Tibial artery (tissue), 4 donors: Measurements from ENCODE around the gene GLP1R.
"Not testable (repeated sequence)": the region's sequence is repeated elsewhere in the genome, so short reads cannot be mapped to it uniquely, and the experiment has no call there.

Experiments used
- DNase-seq, 2 donors: peaks; one replicate each; pipeline ENCODE4 v3.0.0-alpha.2; 2019
- H3K27ac ChIP-seq, 2 donors: fragments of 200-600 bp; sonication (generic) in 1 of 2; 1 replicate in 1 of 2; 2 replicates in 1 of 2; pipeline ENCODE4 v1.5.1; 2018 to 2019; ENCODE audit warnings: mild to moderate bottlenecking in 1 of 2
- H3K27me3 ChIP-seq, 2 donors: fragments of 200-600 bp; sonication (generic) in 1 of 2; one replicate each; pipeline versions ENCODE4 v1.5.1 to v1.6.0; 2016 to 2019
- H3K36me3 ChIP-seq, 3 donors: fragments of 200-600 bp; sonication (generic) in 2 of 3; one replicate each; pipeline ENCODE4 v1.5.1; 2016 to 2019; ENCODE audit warnings: mild to moderate bottlenecking in 2 of 3
- H3K4me1 ChIP-seq, 4 donors: fragments of 200-600 bp; sonication (generic) in 2 of 4; 1 replicate in 3 of 4; 2 replicates in 1 of 4; pipeline ENCODE4 v1.5.1; 2016 to 2019
- H3K4me3 ChIP-seq, 2 donors: fragments of 200-600 bp; sonication (generic) in 1 of 2; 1 replicate in 1 of 2; 2 replicates in 1 of 2; pipeline ENCODE4 v1.5.1; 2018 to 2019; ENCODE audit warnings: mild to moderate bottlenecking in 2 of 2
- H3K9me3 ChIP-seq, 3 donors: fragments of 200-600 bp; sonication (generic) in 1 of 3; one replicate each; pipeline ENCODE4 v1.5.1; 2016 to 2019
- intact Hi-C: fragments of 100-400 bp; cut with DNase I; formaldehyde crosslinking; loops from one replicate; pipeline ENCODE4 v1.15.0; 2023; ENCODE audit warnings: low total_unique reads
- TF ChIP-seq, protein P1 (sequence below), 2 experiments: fragments of 200-600 bp in 1 of 2; fragments of 450-650 bp in 1 of 2; IDR thresholded peaks; one replicate each; pipeline ENCODE4 v1.5.1; 2017 to 2019; ENCODE audit warnings: antibody characterized with exemption in 2 of 2, mild to moderate bottlenecking in 1 of 2, moderate library complexity in 1 of 2

Gene GLP1R

DNA sequence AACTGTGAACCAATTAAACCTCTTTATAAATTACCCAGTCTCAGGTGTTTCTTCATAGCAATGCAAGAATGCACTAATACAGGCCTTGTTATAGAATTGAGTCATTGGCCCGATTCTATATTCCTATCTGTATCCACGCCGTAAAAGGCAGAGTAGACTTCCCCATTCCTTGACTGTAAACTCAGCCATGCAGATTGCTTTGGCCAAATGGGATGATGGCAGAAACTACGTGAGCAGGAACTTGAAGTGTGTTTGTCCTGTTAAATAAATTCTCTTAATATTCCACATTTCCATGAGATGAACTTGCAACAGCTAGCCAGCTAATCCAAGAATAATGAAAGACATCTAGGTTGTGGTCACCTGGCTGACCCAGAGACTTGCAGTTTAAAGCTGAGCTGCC lies 70.3 kb downstream of the GLP1R start:
- no peak overlapping the region for H3K27ac ChIP-seq
- intact Hi-C loops, result no loop called here

DNA sequence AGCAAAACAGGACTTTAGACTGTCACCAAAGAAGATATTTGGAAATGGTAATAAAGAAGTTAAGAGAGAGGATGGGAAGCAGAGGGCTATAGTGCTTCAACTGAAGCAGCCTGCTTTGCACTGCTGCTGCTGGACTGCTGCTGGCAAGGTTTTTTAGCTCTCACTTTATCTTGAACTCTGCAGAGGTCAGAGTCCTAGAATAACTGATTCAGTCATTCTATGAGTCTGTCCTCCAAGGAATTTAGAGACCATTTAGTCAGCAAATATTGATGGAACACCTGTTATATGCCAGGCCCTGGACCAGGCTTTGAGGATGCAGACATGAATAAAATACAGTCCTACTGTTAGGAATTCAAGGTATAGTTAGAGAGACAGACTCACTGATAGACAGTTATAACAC lies 75.5 kb downstream of the GLP1R start:
- intact Hi-C loops, result no loop called here
- no peak for DNase-seq
- Histone ChIP-seq H3K27ac (no peak overlapping the region), H3K27me3 (no peaks in the 10 kb centered on the region), H3K9me3 (no peaks in the 10 kb centered on the region), H3K4me1 (no peaks in the 10 kb centered on the region), H3K36me3 (no peaks in the 10 kb centered on the region), H3K4me3 (no peak overlapping the region)
- TF ChIP-seq, protein P1, sequence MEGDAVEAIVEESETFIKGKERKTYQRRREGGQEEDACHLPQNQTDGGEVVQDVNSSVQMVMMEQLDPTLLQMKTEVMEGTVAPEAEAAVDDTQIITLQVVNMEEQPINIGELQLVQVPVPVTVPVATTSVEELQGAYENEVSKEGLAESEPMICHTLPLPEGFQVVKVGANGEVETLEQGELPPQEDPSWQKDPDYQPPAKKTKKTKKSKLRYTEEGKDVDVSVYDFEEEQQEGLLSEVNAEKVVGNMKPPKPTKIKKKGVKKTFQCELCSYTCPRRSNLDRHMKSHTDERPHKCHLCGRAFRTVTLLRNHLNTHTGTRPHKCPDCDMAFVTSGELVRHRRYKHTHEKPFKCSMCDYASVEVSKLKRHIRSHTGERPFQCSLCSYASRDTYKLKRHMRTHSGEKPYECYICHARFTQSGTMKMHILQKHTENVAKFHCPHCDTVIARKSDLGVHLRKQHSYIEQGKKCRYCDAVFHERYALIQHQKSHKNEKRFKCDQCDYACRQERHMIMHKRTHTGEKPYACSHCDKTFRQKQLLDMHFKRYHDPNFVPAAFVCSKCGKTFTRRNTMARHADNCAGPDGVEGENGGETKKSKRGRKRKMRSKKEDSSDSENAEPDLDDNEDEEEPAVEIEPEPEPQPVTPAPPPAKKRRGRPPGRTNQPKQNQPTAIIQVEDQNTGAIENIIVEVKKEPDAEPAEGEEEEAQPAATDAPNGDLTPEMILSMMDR (IDR thresholded peaks at IDR 0.05), result no peak

More for the DNA sequence above, 70.3 kb downstream of the GLP1R start:
- H3K4me3 ChIP-seq, result no peak overlapping the region
- H3K36me3 ChIP-seq, result no peaks in the 10 kb centered on the region
- TF ChIP-seq, protein P1 (IDR thresholded peaks at IDR 0.05), result no peak
- H3K27me3 ChIP-seq, result no peaks in the 10 kb centered on the region
- H3K9me3 ChIP-seq, result no peaks in the 10 kb centered on the region
- no peak for DNase-seq
- peaks cover 0 to 11% (median 5%) of the 10 kb centered on the region in 4 donors for H3K4me1 ChIP-seq

DNA sequence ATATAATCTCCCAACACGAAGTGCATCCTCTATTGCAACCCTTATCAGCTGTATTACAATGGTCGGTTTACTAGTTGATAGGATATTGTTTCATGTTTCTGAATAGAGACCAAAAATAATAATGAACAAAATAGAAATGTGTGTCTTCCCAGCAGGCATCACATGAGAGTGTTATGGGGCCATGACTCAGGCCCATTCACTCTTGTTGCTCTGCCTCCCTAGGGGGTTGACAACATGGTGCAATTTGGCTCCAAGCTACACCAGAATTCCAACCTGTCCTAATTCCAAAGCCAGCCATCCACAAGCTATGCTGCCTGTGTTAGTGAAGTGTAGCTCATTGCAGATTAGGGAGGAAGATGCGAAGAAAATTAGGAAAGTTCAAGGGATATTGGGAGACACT lies 79.5 kb downstream of the GLP1R start:
- intact Hi-C loops, result no loop called here
- TF ChIP-seq, protein P1 (IDR thresholded peaks at IDR 0.05), result no peak
- H3K27ac ChIP-seq, result no peak overlapping the region
- no peaks in the 10 kb centered on the region for H3K27me3 ChIP-seq
- peak in 1 of 2 donors; percentile 67 for DNase-seq
- no peak overlapping the region for H3K4me3 ChIP-seq
- H3K36me3 ChIP-seq, result no peaks in the 10 kb centered on the region
- H3K4me1 ChIP-seq, result no peaks in the 10 kb centered on the region
- no peaks in the 10 kb centered on the region for H3K9me3 ChIP-seq

DNA sequence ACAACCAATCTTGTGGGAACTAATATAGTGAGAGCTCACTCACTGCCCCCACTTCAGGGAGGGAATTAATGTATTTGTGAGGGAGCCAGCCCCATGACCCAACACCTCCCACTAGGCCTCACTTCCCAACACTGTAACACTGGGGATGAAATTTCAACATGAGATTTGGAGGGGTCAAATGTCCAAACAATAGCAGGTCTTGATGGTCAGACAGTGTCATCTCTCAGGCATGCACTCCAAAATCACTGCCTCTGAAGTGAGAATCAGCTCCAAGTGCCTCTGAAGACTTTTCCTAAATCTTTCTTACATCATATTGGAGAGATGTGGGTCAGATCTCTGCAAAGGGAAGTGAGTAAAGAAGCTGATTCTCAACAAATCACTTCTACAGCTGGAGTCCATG lies 80.3 kb downstream of the GLP1R start:
- Histone ChIP-seq H3K27me3 (no peaks in the 10 kb centered on the region), H3K36me3 (no peaks in the 10 kb centered on the region), H3K4me1 (no peaks in the 10 kb centered on the region), H3K9me3 (no peaks in the 10 kb centered on the region), H3K4me3 (no peak overlapping the region), H3K27ac (no peak overlapping the region)
- intact Hi-C loops, result no loop called here
- DNase-seq, result no peak
- TF ChIP-seq, protein P1 (IDR thresholded peaks at IDR 0.05), result no peak

DNA sequence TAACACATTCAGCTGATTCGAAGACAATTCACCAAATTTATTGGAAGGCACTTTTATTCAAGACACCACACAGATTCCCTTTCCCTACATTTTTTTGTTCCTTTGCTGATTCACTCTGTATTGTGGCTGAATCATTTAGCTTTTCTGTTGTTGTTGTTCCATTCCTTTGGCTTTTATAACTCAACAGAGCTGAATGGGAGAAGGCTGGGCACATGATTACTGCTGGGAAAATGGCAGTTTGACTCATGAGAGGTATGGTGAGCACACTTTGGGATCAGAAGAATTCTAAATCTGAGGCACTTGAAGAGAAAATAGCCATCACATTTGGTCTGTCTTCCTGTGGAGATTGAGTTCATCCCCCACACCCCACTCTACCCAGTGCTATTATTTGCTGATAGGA lies 82.1 kb downstream of the GLP1R start:
- Histone ChIP-seq H3K27me3 (no peaks in the 10 kb centered on the region), H3K27ac (no peak overlapping the region), H3K4me1 (no peaks in the 10 kb centered on the region), H3K36me3 (no peaks in the 10 kb centered on the region), H3K9me3 (no peaks in the 10 kb centered on the region), H3K4me3 (no peak overlapping the region)
- DNase-seq, result no peak
- intact Hi-C loops, result no loop called here
- TF ChIP-seq, protein P1 (IDR thresholded peaks at IDR 0.05), result no peak

DNA sequence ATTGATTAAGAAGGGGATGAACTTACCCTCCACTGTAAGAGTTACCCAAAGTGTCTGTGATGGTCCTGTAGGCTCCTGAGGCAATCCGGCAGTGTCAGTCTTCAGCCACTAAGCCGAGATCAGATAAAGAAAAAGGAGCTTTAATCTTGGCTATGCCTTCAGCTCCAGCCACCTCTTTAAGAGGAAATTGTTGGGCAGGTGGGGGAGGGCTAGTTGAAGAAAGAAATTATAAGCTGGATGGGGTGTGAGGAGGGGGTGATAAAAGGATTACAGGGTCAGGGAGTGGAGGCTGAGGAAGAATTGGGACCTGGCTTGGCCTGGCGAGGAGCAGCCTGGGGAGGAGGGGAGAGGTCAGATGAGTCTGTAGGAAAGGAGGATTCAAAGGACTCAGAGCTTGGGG lies 86.2 kb downstream of the GLP1R start:
- DNase-seq, H3K4me3 ChIP-seq, H3K27ac ChIP-seq, intact Hi-C loops, H3K4me1 ChIP-seq, H3K36me3 ChIP-seq, H3K27me3 ChIP-seq: not testable (repeated sequence)
- peaks cover 0 to 16% (median 7%) of the 10 kb centered on the region in 3 donors for H3K9me3 ChIP-seq

DNA sequence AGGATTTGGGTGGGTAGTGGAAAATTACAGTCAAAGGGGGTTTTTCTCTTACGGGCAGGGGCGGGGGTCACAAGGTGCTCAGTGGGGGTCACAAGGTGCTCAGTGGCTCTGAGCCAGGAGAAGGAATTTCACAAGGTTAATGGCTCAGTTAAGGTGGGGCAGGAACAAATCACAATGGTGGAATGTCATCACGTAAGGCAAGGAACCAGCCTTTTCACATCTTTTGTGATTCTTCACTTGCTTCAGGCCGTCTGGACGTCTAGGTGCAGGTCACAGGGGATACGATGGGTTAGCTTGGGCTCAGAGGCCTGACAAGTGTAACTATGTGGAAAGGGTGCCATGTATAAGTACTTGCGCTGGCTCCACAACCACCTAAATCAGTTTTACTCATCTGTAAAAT lies 87.6 kb downstream of the GLP1R start:
- intact Hi-C loops, H3K27ac ChIP-seq, H3K27me3 ChIP-seq, DNase-seq, H3K4me3 ChIP-seq, H3K4me1 ChIP-seq, H3K36me3 ChIP-seq: not testable (repeated sequence)
- peaks cover 0 to 16% (median 7%) of the 10 kb centered on the region in 3 donors for H3K9me3 ChIP-seq
